OCI-LY7 (cell line): ENCODE measurements around the gene VPS8. TPM values are rescaled to one million over a fixed set of nuclear protein-coding genes. Genes with fewer than 3 reads are reported as not detected.

Experiments used
- BruUV-seq: library from RNA; stranded (reverse); fragments of 400-500 nt; replicated peaks from 2 replicates; lab custom pipeline; 2021; lab: Mats Ljungman, UMichigan
- CTCF ChIA-PET: fragments of 300-600 bp; sonication (Branson Sonifier 250); formaldehyde crosslinking; loops from one replicate; lab custom pipeline; 2022; ENCODE audit warnings: antibody characterized with exemption; ENCODE audit not compliant: unreplicated experiment; lab: Charles Lee
- POLR2A ChIA-PET: fragments of 300-600 bp; sonication (Branson Sonifier 250); formaldehyde crosslinking; loops from one replicate; lab custom pipeline; 2022; ENCODE audit warnings: antibody characterized with exemption; lab: Charles Lee
- DNase-seq: peaks from one replicate; pipeline ENCODE4 v3.0.0-alpha.2; 2015; ENCODE audit warnings: low spot score
- H2AFZ ChIP-seq: fragments of 200-600 bp; sonication (generic), shearing (Covaris generic); 2 replicates; pipeline ENCODE4 v1.6.1; 2014; ENCODE audit warnings: mild to moderate bottlenecking, antibody characterized with exemption, low read length, moderate library complexity
- H3K27ac ChIP-seq: fragments of 200-600 bp; sonication (generic); 2 replicates; pipeline ENCODE4 v1.5.1; 2014; ENCODE audit warnings: mixed run types, low read depth, mild to moderate bottlenecking, moderate library complexity, low read length, inconsistent platforms; ENCODE audit not compliant: poor library complexity, severe bottlenecking
- H3K36me3 ChIP-seq: fragments of 200-600 bp; sonication (generic); 2 replicates; pipeline ENCODE4 v1.6.1; 2014; ENCODE audit warnings: mild to moderate bottlenecking, antibody characterized with exemption, low read length, moderate library complexity, mixed read lengths; ENCODE audit not compliant: insufficient read depth
- H3K4me1 ChIP-seq: fragments of 200-600 bp; sonication (generic); 2 replicates; pipeline ENCODE4 v1.5.1; 2014; ENCODE audit warnings: mild to moderate bottlenecking, low read length; ENCODE audit not compliant: insufficient read depth, poor library complexity, severe bottlenecking
- H3K4me2 ChIP-seq: fragments of 200-600 bp; sonication (generic); 2 replicates; pipeline ENCODE4 v1.6.1; 2014; ENCODE audit warnings: mild to moderate bottlenecking, low read length
- H3K4me3 ChIP-seq: fragments of 200-600 bp; sonication (generic); 2 replicates; pipeline ENCODE4 v1.5.1; 2014; ENCODE audit warnings: mild to moderate bottlenecking, low read depth, low read length; ENCODE audit not compliant: poor library complexity, severe bottlenecking
- H3K79me2 ChIP-seq: fragments of 200-600 bp; sonication (generic); 2 replicates; pipeline ENCODE4 v1.6.1; 2016; ENCODE audit warnings: low read depth, mild to moderate bottlenecking, low read length, moderate library complexity, mixed read lengths; ENCODE audit not compliant: insufficient read depth
- H3K9me2 ChIP-seq: fragments of 200-600 bp; sonication (generic); 2 replicates; pipeline ENCODE4 v1.6.1; 2016; ENCODE audit warnings: mild to moderate bottlenecking, low read length, mixed read lengths; ENCODE audit not compliant: insufficient read depth
- H3K9me3 ChIP-seq: fragments of 200-600 bp; sonication (generic); 2 replicates; pipeline ENCODE4 v1.6.1; 2014; ENCODE audit warnings: mild to moderate bottlenecking, mixed run types, low read length, mixed read lengths
- H4K20me1 ChIP-seq: fragments of 200-600 bp; sonication (generic); 2 replicates; pipeline ENCODE4 v1.6.1; 2014; ENCODE audit warnings: mild to moderate bottlenecking, antibody characterized with exemption, low read length, moderate library complexity, mixed read lengths; ENCODE audit not compliant: insufficient read depth
- CTCF ChIP-seq: fragments of 200-600 bp; sonication (generic); conservative IDR thresholded peaks from 2 replicates; pipeline ENCODE4 v1.5.1; 2014; ENCODE audit warnings: mild to moderate bottlenecking, antibody characterized with exemption, low read length, moderate library complexity, mixed read lengths
- EZH2phosphoT487 ChIP-seq: fragments of 200-600 bp; sonication (generic); IDR thresholded peaks from 2 replicates; pipeline ENCODE4 v1.6.1; 2018; ENCODE audit warnings: low read depth, borderline replicate concordance, mild to moderate bottlenecking, mixed run types, antibody characterized with exemption, low read length, moderate library complexity, mixed read lengths
- intact Hi-C: fragments of 100-400 bp; cut with micrococcal nuclease; formaldehyde crosslinking; loops from one replicate; pipeline ENCODE4 v1.10.0; 2022; ENCODE audit not compliant: unreplicated experiment
- total RNA-seq, 2 experiments: library from RNA; depleted of rRNA in 1 of 2; stranded (reverse); fragments of >200 nt in 1 of 2; shearing (Covaris generic) in 1 of 2; gene quantifications; 2 replicates each; pipeline ENCODE4 v1.2.3, GENCODE V29; 2014 to 2022

The VPS8 gene
- total RNA-seq, 2 experiments from 2014 or later, result 33.5 to 44.9 TPM

DNA sequence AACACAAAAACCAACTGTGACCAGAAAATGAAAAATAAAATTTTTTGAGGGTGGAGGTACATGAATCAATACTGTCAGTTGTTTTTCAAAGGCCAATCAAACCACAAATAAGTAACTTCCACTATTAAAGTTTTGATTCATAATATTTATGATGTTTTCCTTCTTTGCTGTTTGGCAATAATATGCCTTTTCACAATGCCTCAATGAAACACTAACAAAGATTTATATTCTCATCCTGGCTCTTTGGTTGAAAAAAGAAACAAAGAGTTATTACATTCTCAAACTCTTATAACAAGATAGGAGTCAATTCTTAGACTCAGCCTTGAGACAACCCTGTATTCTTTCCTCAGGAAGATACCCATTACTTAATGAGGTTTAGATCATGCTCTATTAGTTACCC is 277.8 kb downstream of the VPS8 start:
- TF ChIP-seq EZH2phosphoT487, result no peak
- no peak for TF ChIP-seq CTCF
- BruUV-seq, result no TSS peak
- Histone ChIP-seq H4K20me1 (no peaks in the 10 kb centered on the region), H2AFZ (no peak overlapping the region), H3K36me3 (no peaks in the 10 kb centered on the region), H3K79me2 (no peaks in the 10 kb centered on the region), H3K9me2 (no peaks in the 10 kb centered on the region), H3K4me3 (no peak overlapping the region), H3K9me3 (no peaks in the 10 kb centered on the region), H3K4me2 (no peak overlapping the region), H3K27ac (no peak overlapping the region), H3K4me1 (no peaks in the 10 kb centered on the region)
- no peak for DNase-seq
- intact Hi-C loops, result no loop called here
- CTCF ChIA-PET, result no interaction called here
- POLR2A ChIA-PET, result interaction anchor here (1.1 to 1.2 kb wide), 2 partner anchors 12 to 19 kb away, joined by 3 to 4 read pairs; no protein-coding TSS in a partner anchor

DNA sequence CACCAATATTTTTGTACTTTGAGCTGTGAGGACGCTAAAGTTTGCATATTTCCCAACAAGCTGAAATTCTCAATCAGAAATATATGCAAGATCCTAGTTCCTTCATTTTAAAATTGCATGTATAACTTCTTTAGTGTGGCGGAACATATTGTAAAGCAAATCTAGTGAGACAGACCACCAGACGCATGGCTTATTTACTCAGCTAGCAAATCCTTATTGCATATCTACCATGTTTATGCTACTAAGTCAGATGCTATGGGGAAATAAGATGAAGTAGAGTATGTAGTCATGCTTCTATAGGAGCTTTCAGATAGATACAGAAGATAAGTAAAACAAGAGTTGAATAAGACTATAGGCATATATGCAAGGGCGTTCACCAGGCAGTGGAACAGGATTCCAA is 278.8 kb downstream of the VPS8 start:
- CTCF ChIA-PET, result no interaction called here
- Histone ChIP-seq H2AFZ (no peak overlapping the region), H4K20me1 (no peaks in the 10 kb centered on the region), H3K4me3 (no peak overlapping the region), H3K4me1 (no peaks in the 10 kb centered on the region), H3K27ac (no peak overlapping the region), H3K4me2 (no peak overlapping the region), H3K36me3 (no peaks in the 10 kb centered on the region), H3K79me2 (no peaks in the 10 kb centered on the region), H3K9me2 (no peaks in the 10 kb centered on the region), H3K9me3 (no peaks in the 10 kb centered on the region)
- POLR2A ChIA-PET, result interaction anchor here (1.1 to 1.2 kb wide), 2 partner anchors 13 to 20 kb away, joined by 3 to 4 read pairs; no protein-coding TSS in a partner anchor
- intact Hi-C loops, result no loop called here
- TF ChIP-seq CTCF, result no peak
- TF ChIP-seq EZH2phosphoT487, result no peak
- no TSS peak for BruUV-seq
- no peak for DNase-seq

GRCh38 chr3:185093116-185093515 is 281.1 kb downstream of the VPS8 start:
- Histone ChIP-seq H3K4me1 (no peaks in the 10 kb centered on the region), H4K20me1 (no peaks in the 10 kb centered on the region), H3K79me2 (no peaks in the 10 kb centered on the region), H3K9me2 (no peaks in the 10 kb centered on the region), H3K9me3 (no peaks in the 10 kb centered on the region), H3K4me2 (no peak overlapping the region), H3K36me3 (no peaks in the 10 kb centered on the region), H2AFZ (no peak overlapping the region), H3K27ac (no peak overlapping the region), H3K4me3 (no peak overlapping the region)
- intact Hi-C loops, result no loop called here
- ChIA-PET CTCF (no interaction called here), POLR2A (no interaction called here)
- no TSS peak for BruUV-seq
- no peak for DNase-seq
- TF ChIP-seq EZH2phosphoT487 (no peak), CTCF (no peak)
